Chondrocyte (in vitro differentiated cells): ENCODE results near the gene ADAMTSL1. TPM values are rescaled to one million over a fixed set of nuclear protein-coding genes. Genes with fewer than 3 reads are reported as not detected.

Source experiments
- DNase-seq: peaks from one replicate; pipeline ENCODE4 v3.0.0; 2021; ENCODE audit warnings: mixed read lengths, low spot score
- H3K27ac Mint-ChIP-seq: one replicate; pipeline ENCODE4 v1.8.0; 2021; ENCODE audit warnings: mild to moderate bottlenecking, moderate library complexity, mixed read lengths; ENCODE audit not compliant: unreplicated experiment
- H3K27me3 Mint-ChIP-seq: 2 replicates; pipeline ENCODE4 v1.8.0; 2021; ENCODE audit warnings: low read depth, mixed read lengths
- H3K36me3 Mint-ChIP-seq: 2 replicates; pipeline ENCODE4 v1.8.0; 2021; ENCODE audit warnings: low read depth, mixed read lengths
- H3K4me1 Mint-ChIP-seq: 2 replicates; pipeline ENCODE4 v1.8.0; 2021; ENCODE audit warnings: low read depth, mild to moderate bottlenecking, mixed read lengths
- H3K4me3 Mint-ChIP-seq: one replicate; pipeline ENCODE4 v1.8.0; 2021; ENCODE audit warnings: mild to moderate bottlenecking, moderate library complexity, mixed read lengths; ENCODE audit not compliant: unreplicated experiment
- H3K9me3 Mint-ChIP-seq: 2 replicates; pipeline ENCODE4 v1.8.0; 2021; ENCODE audit warnings: low read depth, mixed read lengths
- total RNA-seq: library from RNA; stranded (reverse); gene quantifications from 3 replicates; pipeline ENCODE4 v1.2.1, GENCODE V29; 2021
- TF ChIP-seq, protein P1 (sequence below): fragments of 200-600 bp; sonication (generic); IDR thresholded peaks from 2 replicates; pipeline ENCODE4 v1.5.0; 2021; ENCODE audit warnings: antibody characterized with exemption, mild to moderate bottlenecking, moderate library complexity

ADAMTSL1 gene
- total RNA-seq, 1 donor from 2014 or later = 1.0 TPM

DNA sequence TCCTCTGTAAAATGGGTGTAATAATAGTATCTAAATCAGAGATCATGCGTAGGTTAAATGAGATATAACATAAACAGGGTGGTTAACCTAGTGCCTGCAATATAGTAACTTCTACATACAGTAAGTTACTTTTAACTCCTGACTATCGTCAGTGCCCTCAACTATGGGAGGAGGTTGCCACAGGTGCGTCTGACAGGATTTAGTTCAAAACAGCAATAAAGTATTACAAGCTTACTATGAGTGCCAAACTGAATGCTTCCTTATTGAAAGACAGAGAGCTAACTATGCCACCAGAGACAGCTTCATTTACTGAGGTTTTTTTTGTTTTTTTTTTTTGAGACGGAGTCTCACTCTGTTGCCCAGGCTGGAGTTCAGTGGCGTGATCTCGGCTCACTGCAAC, 209.0 kb downstream of the ADAMTSL1 start:
- no peak for DNase-seq
- H3K36me3 Mint-ChIP-seq = no peaks in the 10 kb centered on the region
- H3K27ac Mint-ChIP-seq = no peak overlapping the region
- no peak overlapping the region for H3K4me3 Mint-ChIP-seq
- H3K9me3 Mint-ChIP-seq = no peaks in the 10 kb centered on the region
- peaks cover 19% of the 10 kb centered on the region for H3K4me1 Mint-ChIP-seq
- TF ChIP-seq, protein P1, sequence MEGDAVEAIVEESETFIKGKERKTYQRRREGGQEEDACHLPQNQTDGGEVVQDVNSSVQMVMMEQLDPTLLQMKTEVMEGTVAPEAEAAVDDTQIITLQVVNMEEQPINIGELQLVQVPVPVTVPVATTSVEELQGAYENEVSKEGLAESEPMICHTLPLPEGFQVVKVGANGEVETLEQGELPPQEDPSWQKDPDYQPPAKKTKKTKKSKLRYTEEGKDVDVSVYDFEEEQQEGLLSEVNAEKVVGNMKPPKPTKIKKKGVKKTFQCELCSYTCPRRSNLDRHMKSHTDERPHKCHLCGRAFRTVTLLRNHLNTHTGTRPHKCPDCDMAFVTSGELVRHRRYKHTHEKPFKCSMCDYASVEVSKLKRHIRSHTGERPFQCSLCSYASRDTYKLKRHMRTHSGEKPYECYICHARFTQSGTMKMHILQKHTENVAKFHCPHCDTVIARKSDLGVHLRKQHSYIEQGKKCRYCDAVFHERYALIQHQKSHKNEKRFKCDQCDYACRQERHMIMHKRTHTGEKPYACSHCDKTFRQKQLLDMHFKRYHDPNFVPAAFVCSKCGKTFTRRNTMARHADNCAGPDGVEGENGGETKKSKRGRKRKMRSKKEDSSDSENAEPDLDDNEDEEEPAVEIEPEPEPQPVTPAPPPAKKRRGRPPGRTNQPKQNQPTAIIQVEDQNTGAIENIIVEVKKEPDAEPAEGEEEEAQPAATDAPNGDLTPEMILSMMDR = no peak
- no peaks in the 10 kb centered on the region for H3K27me3 Mint-ChIP-seq

DNA sequence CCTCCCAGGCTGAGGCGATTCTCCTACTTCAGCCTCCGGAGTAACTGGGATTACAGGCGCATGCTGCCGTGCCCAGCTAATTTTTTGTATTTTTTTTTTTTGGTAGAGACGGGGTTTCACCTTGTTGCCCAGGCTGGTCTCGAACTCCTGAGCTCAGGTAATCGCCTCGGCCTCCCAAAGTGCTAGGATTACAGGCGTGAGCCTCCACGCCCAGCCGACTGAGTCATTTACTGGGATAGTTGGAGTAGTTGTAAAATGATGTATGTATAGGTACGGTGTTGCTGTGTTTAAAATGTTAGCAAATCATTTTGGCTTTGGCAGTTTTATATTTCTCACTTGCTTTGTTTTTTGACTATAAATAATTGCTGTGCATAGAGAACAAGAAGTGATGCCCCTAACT, 209.4 kb downstream of the ADAMTSL1 start:
- peaks cover 19% of the 10 kb centered on the region for H3K4me1 Mint-ChIP-seq
- TF ChIP-seq, protein P1 = no peak
- DNase-seq = no peak

DNA sequence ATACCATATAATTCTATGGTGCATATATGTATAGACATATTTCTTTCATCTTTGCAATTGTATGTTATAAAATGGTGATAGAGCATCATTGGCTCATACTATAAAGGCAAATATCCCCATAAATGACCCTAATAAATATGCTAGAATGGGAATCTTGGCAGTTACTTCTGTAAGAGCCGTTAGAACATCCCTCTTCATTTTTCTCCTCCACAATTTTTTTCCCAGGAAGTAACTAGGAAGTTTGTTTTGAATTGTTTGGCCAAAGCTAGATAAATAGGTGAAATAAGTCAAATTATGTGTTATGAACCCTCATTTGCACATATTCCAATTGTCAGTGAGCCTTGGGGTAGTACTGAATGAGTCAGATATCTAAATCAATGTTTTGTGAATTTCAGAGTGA, 209.9 kb downstream of the ADAMTSL1 start:
- Mint-ChIP-seq H3K27ac (no peak overlapping the region), H3K36me3 (no peaks in the 10 kb centered on the region), H3K4me3 (no peak overlapping the region), H3K4me1 (peaks cover 15% of the 10 kb centered on the region), H3K9me3 (no peaks in the 10 kb centered on the region), H3K27me3 (no peaks in the 10 kb centered on the region)
- no peak for DNase-seq
- TF ChIP-seq, protein P1 = no peak

More for the DNA sequence above, 209.4 kb downstream of the ADAMTSL1 start:
- no peak overlapping the region for H3K27ac Mint-ChIP-seq
- no peaks in the 10 kb centered on the region for H3K9me3 Mint-ChIP-seq
- H3K27me3 Mint-ChIP-seq = no peaks in the 10 kb centered on the region
- H3K36me3 Mint-ChIP-seq = no peaks in the 10 kb centered on the region
- no peak overlapping the region for H3K4me3 Mint-ChIP-seq

DNA sequence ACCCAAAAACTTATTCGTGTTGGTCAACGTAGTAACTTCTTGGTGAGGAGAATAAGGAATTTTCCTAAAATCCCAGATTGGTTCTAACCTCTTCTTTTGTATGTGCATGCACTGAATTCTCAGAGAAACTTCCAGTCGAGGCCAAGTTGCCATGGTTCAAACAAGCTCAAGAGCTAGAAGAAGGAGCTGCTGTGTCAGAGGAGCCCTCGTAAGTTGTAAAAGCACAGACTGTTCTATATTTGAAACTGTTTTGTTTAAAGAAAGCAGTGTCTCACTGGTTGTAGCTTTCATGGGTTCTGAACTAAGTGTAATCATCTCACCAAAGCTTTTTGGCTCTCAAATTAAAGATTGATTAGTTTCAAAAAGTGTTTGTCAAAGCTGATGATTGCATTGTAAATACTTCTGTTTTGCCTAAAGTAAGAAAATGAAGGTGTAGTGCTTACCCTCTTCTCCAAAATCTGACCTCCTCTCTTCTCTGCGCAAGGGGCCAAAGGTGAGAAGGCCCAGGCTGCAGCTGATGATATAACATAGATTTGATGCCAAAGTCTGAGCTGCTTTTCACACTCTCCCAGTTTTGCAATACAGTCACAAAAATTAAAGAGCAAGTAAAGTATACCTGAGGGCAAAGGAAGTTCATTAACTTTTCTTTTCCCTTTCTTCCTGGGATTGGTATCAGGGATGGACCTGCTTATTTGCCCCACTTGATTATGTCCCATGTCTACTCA, 210.8 kb downstream of the ADAMTSL1 start:
- Mint-ChIP-seq H3K27ac (no peak overlapping the region), H3K4me1 (peaks cover 12% of the 10 kb centered on the region), H3K4me3 (no peak overlapping the region), H3K36me3 (no peaks in the 10 kb centered on the region), H3K9me3 (no peaks in the 10 kb centered on the region), H3K27me3 (no peaks in the 10 kb centered on the region)
- TF ChIP-seq, protein P1 = no peak
- no peak for DNase-seq

DNA sequence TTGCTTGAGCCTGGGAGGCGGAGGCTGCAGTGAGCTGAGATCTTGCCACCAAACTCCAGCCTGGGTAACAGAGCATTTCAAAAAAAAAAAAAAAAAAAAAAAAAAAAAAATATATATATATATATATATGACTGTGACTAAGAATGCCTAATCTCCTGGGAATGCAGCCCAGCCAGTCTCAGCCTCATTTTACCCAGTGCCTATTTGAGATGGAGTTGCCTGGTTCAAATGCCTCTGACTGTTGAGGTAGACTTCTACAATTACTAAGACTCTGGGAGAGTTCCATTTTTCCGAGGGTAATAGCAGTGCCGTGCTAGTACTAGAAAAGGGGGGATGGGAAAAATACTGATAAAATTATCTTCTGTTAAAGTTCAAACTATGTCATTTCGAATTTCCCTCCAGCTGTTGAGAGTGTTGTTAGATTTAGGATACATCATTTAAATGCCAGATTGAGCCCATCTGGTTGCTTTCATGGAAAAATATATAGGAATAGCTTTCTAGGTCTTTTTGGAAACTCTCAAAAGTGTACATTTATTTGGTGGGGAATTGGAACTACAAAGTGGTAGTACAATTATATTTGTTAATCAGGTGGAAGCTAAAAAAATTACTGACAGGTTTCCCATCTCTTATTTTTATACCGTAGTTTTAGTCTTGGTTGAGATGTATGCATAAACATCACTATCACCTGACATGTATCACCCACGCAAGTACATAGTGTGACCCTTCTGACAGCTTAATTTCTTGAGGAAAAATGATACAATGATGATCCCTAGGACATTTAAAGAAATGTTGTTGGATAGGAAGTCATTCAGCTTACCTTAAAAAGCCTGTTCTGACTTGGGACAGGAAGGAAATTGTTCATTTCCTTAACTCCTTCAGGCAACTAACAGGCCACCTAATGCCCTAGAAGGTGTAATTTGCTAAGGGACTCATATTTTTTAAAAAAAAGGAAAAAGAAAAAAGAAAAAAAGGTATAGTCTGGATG, 214.9 kb downstream of the ADAMTSL1 start:
- Mint-ChIP-seq H3K9me3 (peaks cover 4% of the 10 kb centered on the region), H3K4me3 (no peak overlapping the region), H3K4me1 (peaks cover 13% of the 10 kb centered on the region), H3K27ac (no peak overlapping the region), H3K36me3 (peaks cover 2% of the 10 kb centered on the region), H3K27me3 (no peaks in the 10 kb centered on the region)
- TF ChIP-seq, protein P1 = no peak
- no peak for DNase-seq
